C4-2B (cell line): Measurements from ENCODE around the gene CHD2.

Experiments
- CTCF ChIP-seq: fragments of 450-650 bp; conservative IDR thresholded peaks from 2 replicates; pipeline ENCODE4 v1.5.1; 2017; ENCODE audit warnings: mild to moderate bottlenecking
- ZFX ChIP-seq: fragments of 450-650 bp; IDR thresholded peaks from 2 replicates; pipeline ENCODE4 v1.6.1; 2017

GRCh38 chr15:92953566-92953965, 53.4 kb downstream of the CHD2 start:
- no peak for TF ChIP-seq CTCF
- TF ChIP-seq ZFX, result no peak
